ENCODE data around the gene CDH4.

DNA sequence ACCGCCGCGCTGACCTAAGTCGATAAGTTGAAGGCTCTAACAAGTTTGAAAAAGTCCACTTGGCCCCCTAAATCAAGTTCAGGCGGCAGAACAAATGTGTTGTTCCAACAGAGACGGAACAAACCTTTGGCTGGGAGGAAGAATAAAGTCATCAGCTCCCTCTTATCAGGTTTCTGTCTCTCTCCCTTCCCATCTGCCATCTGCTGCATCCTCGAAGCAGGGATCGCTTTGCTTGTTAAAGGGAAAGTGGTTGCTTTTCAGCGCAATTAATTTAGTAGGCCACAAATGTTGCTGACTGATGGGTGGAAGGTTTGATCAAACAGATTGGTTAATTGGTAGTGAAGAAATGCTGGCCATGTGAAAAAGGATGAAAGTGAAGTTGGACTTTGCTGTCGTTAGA, 64.3 kb downstream of the CDH4 start:
- TF ChIP-seq CBFB (CRISPR knock-in tag; IDR thresholded peaks at IDR 0.05) (no peak), ZNF24 (IDR thresholded peaks at IDR 0.05) (no peak), ZNF724P (CRISPR knock-in tag; IDR thresholded peaks at IDR 0.05; ENCODE audit: borderline replicate concordance) (no peak), GLI4 (CRISPR knock-in tag; IDR thresholded peaks at IDR 0.05; ENCODE audit: borderline replicate concordance) (no peak), ZNF232 (CRISPR knock-in tag; IDR thresholded peaks at IDR 0.05; ENCODE audit: borderline replicate concordance) (no peak), ZNF644 (CRISPR knock-in tag; IDR thresholded peaks at IDR 0.05; ENCODE audit: low read depth) (no peak), KMT2A (CRISPR knock-in tag; IDR thresholded peaks at IDR 0.05) (no peak)
- TF ChIP-seq, protein P1, sequence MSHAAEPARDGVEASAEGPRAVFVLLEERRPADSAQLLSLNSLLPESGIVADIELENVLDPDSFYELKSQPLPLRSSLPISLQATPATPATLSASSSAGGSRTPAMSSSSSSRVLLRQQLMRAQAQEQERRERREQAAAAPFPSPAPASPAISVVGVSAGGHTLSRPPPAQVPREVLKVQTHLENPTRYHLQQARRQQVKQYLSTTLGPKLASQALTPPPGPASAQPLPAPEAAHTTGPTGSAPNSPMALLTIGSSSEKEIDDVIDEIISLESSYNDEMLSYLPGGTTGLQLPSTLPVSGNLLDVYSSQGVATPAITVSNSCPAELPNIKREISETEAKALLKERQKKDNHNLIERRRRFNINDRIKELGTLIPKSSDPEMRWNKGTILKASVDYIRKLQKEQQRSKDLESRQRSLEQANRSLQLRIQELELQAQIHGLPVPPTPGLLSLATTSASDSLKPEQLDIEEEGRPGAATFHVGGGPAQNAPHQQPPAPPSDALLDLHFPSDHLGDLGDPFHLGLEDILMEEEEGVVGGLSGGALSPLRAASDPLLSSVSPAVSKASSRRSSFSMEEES (CRISPR knock-in tag; IDR thresholded peaks at IDR 0.05) = no peak
- TF ChIP-seq, protein P2, sequence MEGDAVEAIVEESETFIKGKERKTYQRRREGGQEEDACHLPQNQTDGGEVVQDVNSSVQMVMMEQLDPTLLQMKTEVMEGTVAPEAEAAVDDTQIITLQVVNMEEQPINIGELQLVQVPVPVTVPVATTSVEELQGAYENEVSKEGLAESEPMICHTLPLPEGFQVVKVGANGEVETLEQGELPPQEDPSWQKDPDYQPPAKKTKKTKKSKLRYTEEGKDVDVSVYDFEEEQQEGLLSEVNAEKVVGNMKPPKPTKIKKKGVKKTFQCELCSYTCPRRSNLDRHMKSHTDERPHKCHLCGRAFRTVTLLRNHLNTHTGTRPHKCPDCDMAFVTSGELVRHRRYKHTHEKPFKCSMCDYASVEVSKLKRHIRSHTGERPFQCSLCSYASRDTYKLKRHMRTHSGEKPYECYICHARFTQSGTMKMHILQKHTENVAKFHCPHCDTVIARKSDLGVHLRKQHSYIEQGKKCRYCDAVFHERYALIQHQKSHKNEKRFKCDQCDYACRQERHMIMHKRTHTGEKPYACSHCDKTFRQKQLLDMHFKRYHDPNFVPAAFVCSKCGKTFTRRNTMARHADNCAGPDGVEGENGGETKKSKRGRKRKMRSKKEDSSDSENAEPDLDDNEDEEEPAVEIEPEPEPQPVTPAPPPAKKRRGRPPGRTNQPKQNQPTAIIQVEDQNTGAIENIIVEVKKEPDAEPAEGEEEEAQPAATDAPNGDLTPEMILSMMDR (CRISPR knock-in tag; IDR thresholded peaks at IDR 0.05) = no peak

Measured in HepG2 (cell line).